Hair follicular keratinocyte (primary cell): ENCODE results near the gene ACTRT3. TPM values are rescaled to one million over a fixed set of nuclear protein-coding genes. Genes with fewer than 3 reads are reported as not detected.

Experiments used
- total RNA-seq: library from RNA; depleted of rRNA; stranded (reverse); fragments of >200 nt; gene quantifications from 2 replicates; pipeline ENCODE4 v1.2.3, GENCODE V29; 2015

Gene ACTRT3
- 1.9 and 4.4 TPM in 2 replicates for total RNA-seq

GRCh38 chr3:169769287-169770181 is at the start of gene ACTRT3:
Gene ACTRT3, minus strand, starts transcription at chr3:169769561. Its CDS starts 41 bp downstream, at chr3:169769520.

GRCh38 chr3:169812332-169813235 is 43.2 kb upstream of the ACTRT3 start, which contains the start of the genes LRRC34 and LRRIQ4:
Gene LRRC34, minus strand, starts transcription at chr3:169812904. Its CDS starts 356 bp downstream, at chr3:169812548.
Gene LRRIQ4, plus strand, starts transcription at chr3:169812870. Its CDS starts 9,052 bp downstream, at chr3:169821922.

GRCh38 chr3:169772897-169773816 is 3.8 kb upstream of the ACTRT3 start, which contains the start of gene MYNN:
Gene MYNN, plus strand, starts transcription at chr3:169773396. Its CDS starts 900 bp downstream, at chr3:169774296.

GRCh38 chr3:169764882-169765612 is 4.3 kb downstream of the ACTRT3 start, which contains the start of gene TERC:
Gene TERC, minus strand, starts transcription at chr3:169765060.

Other genes starting within 250 kb of the ACTRT3 start
- 1.3 and 2.1 TPM in 2 replicates for gene MECOM, start 105.8 kb downstream of the ACTRT3 start, total RNA-seq
- 329 and 384 TPM in 2 replicates for gene TERC, start 4.5 kb downstream of the ACTRT3 start, total RNA-seq
- gene MYNN, start 3.8 kb upstream of the ACTRT3 start, total RNA-seq = 11.4 and 13.1 TPM in 2 replicates
- gene LRRIQ4, start 43.3 kb upstream of the ACTRT3 start, total RNA-seq = not detected in 2 replicates
- 2.3 and 10.3 TPM in 2 replicates for gene LRRC34, start 43.3 kb upstream of the ACTRT3 start, total RNA-seq
- gene LRRC31, start 100.4 kb upstream of the ACTRT3 start, total RNA-seq = not detected in 2 replicates
- gene SAMD7, start 142.0 kb upstream of the ACTRT3 start, total RNA-seq = not detected in 2 replicates
- gene SEC62, start 197.2 kb upstream of the ACTRT3 start, total RNA-seq = 16.3 and 21.4 TPM in 2 replicates